HG03064 (cell line): ENCODE results near the gene MAPK10.
"Not testable (repeated sequence)": the region's sequence is repeated elsewhere in the genome, so short reads cannot be mapped to it uniquely, and the experiment has no call there.

Experiments
- ATAC-seq: cut with Tn5 transposase; IDR thresholded peaks from one replicate; pipeline ENCODE4 v1.9.1; 2021; ENCODE audit warnings: low read depth; ENCODE audit not compliant: unreplicated experiment

MAPK10 gene

GRCh38 chr4:86344127-86344526, 15.7 kb downstream of the MAPK10 start:
- no peak for ATAC-seq

DNA sequence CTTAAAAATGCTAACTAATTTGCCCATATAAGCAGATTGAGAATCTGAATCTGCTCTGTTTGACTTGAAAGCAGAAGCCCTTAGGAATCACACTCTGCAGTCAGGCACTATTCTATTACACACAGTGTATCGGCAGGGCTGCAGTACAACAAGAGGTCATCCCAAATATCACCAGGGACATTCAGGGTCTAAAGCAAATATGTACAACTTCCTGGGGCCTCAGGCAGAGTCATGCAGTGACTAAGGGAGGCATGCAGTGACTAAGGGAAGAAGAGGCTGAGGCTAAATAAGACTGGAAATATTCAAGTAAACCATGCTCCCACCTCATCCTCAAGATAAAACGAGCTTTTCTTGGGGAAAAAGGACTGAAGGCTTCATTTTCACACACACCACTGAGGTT, 20.9 kb downstream of the MAPK10 start:
- no peak for ATAC-seq

GRCh38 chr4:86338521-86338920, 21.3 kb downstream of the MAPK10 start:
- no peak for ATAC-seq

- no peak for ATAC-seq
Measured at GRCh38 chr4:86334020-86334750, 25.7 kb downstream of the MAPK10 start.

GRCh38 chr4:86333236-86333635, 26.6 kb downstream of the MAPK10 start:
- ATAC-seq: no peak

DNA sequence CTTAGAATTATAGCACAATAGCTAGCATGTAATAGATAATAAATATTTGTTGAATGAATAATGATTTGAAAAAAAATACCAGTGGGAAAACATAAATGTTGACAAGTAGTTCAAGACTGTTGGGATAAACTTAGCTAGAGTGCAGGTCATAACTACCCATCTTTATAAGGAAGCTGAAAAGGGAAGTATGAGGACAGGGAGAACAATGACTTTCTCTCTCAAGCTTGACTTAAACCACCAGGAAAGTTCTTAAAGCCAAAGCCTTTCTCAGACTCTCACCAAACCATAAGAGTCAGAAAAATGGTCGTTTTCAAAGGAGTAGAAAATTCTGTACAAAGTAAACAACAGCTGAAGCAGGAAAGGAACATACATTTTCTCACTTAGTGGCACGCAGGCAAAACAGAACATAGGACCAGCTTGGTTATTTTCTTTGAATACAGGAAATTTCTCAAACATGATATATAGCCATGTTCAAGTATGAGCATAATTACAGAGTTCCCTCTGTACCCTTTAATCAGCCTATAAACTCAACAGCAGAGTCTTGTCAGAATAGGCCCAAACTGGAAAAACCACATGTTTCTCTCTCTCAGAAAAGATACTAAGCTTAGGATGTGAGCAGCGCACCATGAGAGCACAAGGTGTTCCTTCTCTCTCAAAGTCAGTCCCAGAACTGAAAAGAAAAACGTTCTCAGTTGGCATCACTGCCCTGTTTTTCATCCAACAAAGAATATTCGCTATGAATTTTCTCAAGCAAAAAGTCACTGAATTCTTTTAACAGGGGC, 28.7 kb downstream of the MAPK10 start:
- ATAC-seq: no peak

DNA sequence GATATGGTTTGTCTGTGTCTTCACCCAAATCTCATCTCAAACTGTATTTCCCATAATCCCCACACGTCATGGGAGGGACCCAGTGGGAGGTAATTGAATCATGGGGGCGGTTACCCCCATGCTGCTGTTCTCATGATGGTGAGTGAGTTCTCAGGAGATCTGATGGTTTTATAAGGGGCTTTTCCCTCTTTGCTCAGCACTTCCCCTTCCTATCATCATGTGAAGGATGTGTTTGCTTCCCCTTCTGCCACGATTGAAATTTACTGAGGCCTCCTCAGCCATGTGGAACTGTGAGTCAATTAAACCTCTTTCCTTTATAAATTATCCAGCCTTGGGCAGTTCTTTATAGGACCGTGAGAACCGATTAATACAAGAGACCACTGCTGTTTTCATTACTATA, 29.4 kb downstream of the MAPK10 start:
- ATAC-seq: not testable (repeated sequence)

- no peak for ATAC-seq
Measured at GRCh38 chr4:86329431-86329830, 30.4 kb downstream of the MAPK10 start.

- ATAC-seq: no peak
Measured at GRCh38 chr4:86326400-86326799, 33.5 kb downstream of the MAPK10 start.

DNA sequence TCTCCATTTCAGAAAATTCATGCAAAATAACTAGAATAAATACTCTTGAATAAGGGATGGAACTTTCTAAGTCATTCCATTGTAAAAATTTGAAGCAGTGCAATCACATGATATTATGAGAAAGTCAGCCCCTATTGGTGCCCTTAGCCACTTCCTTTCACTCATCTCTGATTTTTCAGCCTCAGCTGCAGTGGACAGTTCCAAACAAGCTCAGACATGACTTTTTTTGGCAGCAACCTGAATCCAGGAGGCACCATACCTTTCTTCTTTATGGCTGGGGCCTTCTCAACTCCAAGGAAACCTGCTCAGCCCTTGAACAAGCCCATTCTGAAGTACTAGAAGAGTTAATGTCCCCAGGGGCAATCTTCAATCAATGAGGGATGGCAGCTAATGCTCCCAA, 40.5 kb downstream of the MAPK10 start:
- no peak for ATAC-seq

GRCh38 chr4:86315579-86315978, 44.3 kb downstream of the MAPK10 start:
- ATAC-seq: no peak

- no peak for ATAC-seq
Measured at GRCh38 chr4:86313656-86314055, 46.2 kb downstream of the MAPK10 start.

DNA sequence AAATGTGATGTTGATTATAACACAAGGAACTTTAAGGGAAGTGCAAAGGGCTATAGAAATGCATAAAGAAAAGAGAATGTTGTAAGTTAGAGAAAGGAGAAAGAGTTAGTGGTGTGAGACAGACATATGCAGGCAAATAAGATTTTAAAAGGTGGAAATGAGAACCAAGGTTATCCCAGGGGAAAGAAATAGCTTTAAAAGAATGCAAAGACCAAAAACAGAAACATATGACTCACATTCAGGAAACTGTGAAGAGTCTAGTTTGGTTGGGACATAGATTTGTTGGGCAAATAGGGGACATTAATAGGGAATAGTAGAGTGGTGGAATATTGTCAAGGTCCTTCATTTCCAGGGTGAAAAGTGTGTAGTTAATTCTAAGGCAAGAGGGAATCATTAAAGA, 52.4 kb downstream of the MAPK10 start:
- no peak for ATAC-seq

DNA sequence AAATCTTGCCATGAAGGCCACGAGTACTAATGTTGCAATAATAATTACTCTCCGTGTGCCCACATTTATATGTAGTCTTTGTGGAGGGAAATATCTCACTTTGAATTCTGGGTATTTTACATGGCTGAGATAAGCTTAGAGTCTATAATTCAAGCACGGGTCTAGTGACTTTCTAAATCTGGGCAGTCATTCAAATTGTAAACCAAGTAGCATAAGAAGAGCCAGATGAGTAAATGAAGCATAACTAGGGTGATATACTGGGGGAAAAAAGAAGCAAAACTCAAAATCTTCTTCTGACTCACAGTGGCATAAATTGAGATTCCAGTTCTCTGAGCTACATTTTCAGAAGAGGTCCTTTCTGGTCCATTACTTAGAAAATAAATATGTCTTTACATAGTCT, 53.0 kb downstream of the MAPK10 start:
- ATAC-seq: no peak

DNA sequence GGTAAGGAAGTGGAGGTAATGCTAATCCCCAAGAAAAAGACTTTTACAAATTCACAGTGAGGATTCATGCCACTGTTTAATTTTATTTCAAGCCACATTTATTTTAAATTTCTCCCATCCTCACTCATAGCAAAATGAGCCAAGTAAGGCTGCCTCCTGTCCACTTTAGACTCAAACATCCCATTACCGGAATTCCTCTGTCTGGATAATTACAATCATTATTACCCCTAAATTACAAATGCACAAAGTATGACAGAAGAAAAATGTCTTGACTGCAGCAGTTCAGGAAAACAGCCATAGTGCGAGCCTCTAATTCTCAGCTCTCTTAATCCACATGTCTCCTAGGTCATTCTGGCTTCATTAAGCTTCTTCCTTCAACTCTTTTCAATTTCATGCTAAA, 57.0 kb downstream of the MAPK10 start:
- ATAC-seq: no peak

GRCh38 chr4:86302251-86302650, 57.6 kb downstream of the MAPK10 start:
- ATAC-seq: no peak

DNA sequence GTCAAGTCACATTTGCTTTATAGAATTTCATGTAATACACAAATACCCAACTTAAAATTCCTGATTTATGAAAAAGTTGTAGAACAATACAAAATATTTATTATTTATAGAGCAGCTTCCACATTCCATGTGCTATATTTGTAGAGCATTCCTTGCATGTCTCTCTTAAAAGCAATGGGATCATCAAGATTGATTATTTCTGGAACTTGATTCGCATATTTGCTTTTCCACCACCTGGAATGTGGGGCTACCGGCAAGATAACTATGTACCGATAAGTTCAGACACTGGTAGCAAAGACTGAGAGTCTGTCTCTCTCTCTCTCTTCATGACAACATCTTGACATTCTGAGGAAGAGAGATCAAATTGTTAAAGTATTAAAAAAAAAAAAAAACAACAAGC, 59.3 kb downstream of the MAPK10 start:
- ATAC-seq: no peak

- ATAC-seq: no peak
Measured at GRCh38 chr4:86296865-86297264, 63.0 kb downstream of the MAPK10 start.

DNA sequence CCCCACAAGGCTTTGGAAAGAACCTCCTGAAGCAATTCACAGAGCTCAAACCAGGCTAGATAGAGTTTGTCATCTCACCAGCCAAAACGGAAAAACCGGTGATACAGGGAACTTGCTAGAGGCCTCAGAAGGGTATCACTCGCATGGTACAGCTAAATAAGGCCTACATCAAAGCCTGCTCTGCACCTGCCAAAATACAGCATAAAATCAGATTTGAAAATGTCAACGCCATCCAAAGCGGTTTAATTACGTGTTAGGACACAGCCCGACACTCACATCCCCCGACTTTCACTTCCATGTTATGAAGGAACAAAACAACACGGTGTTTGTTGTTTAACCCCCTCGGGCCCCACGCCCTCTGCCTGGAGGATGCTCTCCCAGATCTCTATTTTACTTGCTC, 65.0 kb downstream of the MAPK10 start:
- ATAC-seq: no peak

GRCh38 chr4:86291180-86291579, 68.7 kb downstream of the MAPK10 start:
- no peak for ATAC-seq

DNA sequence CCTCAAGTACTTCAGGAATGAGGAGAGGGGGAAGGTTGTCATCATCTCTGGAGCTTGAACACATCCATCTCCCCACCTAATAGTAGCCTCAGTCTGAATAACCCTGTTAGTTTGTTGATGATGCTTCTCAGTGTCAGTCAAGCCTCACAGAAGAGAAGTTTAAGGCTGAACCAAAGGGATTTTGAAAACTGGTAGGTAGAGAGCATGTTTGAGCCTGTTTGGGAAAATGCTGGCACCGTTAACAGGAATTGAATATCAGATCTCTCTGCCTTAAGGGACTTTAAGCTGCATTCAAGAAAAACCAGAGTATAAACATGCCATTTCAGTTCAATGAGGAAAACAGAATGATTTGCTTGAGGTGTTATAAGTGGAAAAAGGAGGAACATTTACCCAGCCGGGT, 73.1 kb downstream of the MAPK10 start:
- no peak for ATAC-seq

GRCh38 chr4:86283371-86283770, 76.5 kb downstream of the MAPK10 start:
- ATAC-seq: no peak
